CD4-positive, alpha-beta T cell treated with Interleukin-17A for 1 hour (primary cell): ENCODE results near the gene LRTM2.
"Not testable (repeated sequence)": the region's sequence is repeated elsewhere in the genome, so short reads cannot be mapped to it uniquely, and the experiment has no call there.

Source experiments
- DNase-seq: peaks from one replicate; pipeline ENCODE4 v3.0.0-alpha.2; 2020

The LRTM2 gene

DNA sequence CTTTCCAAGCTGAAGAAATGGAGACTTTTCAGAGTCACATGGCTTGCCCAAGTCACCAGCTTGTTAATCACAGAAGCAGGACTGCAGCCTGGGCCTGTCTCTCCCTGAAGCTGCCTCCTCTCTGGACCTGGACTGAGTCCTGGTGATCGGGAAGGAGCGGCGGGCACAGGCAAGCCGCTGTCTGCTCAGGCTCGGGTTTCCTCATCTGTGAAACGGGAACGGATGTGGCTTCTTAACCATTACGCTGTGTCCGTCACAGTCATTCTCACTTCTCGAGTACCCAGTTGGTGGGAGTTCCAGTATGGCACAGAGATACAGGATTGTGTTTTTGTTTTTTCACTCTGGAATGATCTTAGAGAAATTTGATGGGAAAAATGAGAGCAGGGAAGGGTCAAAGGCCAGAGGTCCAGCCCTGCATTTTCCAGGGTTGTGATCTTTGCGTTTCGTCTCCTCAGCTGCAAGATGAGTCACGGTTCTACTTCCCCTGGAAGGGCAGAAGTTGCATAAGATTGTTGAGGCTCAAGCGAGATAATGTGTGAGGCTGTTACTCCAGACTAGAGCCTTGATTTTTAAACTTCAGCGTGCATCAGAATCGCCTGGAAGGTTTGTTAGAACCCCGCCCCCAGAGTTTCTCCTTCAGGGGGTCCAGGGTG is 7.6 kb upstream of the LRTM2 start:
- DNase-seq = peak; percentile 15

- DNase-seq = no peak
These were observed 6.1 kb upstream of the LRTM2 start for GRCh38 chr12:1814266-1814665.

DNA sequence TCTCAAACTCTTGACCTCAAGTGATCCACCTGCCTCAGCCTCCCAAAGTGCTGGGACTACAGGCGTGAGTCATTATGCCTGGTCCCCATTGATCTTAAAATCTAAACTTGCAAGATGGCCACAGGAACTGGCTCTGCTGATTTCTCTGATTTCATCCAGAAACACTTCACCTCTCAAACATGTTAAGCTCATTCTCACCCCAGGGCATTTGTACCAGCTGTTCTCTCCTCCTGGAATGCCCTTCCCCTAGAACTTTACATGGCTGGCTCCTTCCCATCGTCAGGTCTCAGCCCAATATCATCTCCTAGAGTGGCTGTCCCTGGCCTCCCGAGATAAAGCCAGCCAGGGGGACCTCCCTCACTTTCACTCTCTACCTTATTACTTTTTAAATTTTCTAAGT is 5.3 kb upstream of the LRTM2 start:
- no peak for DNase-seq

GRCh38 chr12:1815814-1816729 is 4.3 kb upstream of the LRTM2 start:
- no peak for DNase-seq

GRCh38 chr12:1816730-1817348 is 3.5 kb upstream of the LRTM2 start:
- no peak for DNase-seq

GRCh38 chr12:1817928-1818327 is 2.4 kb upstream of the LRTM2 start:
- not testable (repeated sequence) for DNase-seq

DNA sequence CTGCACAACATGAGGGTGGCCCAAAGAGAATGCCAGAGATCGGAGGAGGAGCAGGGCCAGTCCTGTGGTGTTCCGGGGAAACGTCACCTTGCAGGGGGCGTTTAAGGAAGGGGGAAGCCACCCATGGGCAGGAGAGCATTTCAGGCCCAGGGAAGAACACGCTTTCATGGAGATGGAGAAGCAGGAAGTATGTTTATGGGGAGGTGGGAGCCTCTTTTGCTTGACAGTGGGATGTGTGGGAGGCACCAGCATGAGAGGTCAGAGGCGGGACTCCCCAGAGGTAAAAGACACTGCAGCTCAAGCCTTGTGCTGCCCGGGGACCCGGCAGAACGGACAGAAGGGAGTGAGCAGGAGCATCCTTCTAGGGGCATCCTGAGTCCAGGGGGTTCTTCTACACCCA is 1.3 kb upstream of the LRTM2 start:
- no peak for DNase-seq

DNA sequence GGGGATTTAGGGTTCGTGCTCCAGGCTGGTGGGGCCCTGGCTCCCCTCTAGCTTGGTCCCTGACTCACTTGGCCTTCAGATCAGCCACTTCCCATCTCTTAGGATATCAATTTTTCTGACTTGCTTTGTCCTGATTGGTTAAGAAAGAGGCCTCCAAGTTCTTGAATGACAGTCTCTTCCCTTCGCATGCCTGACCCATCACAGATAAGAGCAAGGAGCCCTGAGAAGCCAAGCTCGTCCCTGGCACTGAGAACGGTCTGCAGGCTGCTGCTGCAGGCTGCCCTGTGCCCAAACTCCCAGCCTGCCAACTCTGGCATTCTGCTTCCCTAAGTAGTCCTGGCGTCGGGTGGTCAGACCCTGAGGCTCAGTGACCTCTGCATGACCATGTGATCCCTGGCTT is 794 bp upstream of the LRTM2 start:
- DNase-seq = no peak

DNA sequence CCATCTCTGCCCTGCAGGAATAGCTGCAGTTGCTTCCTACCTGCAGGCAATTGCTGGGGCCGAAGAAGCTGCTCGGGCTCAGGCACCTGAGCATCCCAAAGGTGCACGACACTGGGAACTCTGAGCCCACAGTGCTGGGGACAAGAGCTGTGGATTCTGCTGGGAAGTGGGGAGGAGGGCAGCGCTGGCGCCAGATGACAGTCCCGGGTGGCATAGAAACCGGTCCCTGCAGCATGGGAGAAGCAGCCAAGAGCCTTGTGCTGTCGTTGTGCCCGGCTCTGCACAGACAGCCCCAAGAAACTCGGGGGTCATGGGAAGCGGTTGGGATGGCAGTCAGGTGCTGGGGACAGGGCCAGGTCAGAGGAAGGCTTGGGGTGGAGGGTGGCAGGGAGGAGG is 529 bp downstream of the LRTM2 start:
- no peak for DNase-seq

GRCh38 chr12:1821805-1822204 is 1.4 kb downstream of the LRTM2 start:
- no peak for DNase-seq

GRCh38 chr12:1822699-1823098 is 2.3 kb downstream of the LRTM2 start:
- DNase-seq = no peak

GRCh38 chr12:1823237-1823636 is 2.9 kb downstream of the LRTM2 start:
- no peak for DNase-seq

- DNase-seq = no peak
These were observed 5.2 kb downstream of the LRTM2 start for GRCh38 chr12:1825382-1826102.

- no peak for DNase-seq
These were observed 6.0 kb downstream of the LRTM2 start for GRCh38 chr12:1826401-1826800.

GRCh38 chr12:1826867-1827705 is 6.7 kb downstream of the LRTM2 start:
- no peak for DNase-seq

GRCh38 chr12:1827826-1828805 is 7.8 kb downstream of the LRTM2 start:
- no peak for DNase-seq

DNA sequence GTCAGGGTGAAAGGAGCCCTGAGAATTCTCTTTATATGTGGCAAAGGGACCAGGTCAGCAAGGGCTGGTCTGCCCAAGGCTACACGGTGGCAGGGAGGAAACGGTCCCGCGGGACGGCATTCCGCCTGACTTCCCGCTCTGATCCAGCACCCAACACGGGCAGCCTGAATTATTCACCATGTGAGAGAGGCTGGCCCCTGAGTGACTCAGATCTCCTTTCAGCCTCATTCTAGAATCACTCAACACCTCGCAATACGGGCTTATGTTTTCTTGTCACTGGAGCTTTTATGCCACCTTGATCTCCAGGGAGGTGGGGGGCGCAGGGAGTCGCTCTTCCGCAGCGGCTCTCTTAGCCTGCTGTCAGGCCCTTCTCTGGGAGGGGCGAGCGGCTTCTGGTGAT is 8.5 kb downstream of the LRTM2 start:
- no peak for DNase-seq

DNA sequence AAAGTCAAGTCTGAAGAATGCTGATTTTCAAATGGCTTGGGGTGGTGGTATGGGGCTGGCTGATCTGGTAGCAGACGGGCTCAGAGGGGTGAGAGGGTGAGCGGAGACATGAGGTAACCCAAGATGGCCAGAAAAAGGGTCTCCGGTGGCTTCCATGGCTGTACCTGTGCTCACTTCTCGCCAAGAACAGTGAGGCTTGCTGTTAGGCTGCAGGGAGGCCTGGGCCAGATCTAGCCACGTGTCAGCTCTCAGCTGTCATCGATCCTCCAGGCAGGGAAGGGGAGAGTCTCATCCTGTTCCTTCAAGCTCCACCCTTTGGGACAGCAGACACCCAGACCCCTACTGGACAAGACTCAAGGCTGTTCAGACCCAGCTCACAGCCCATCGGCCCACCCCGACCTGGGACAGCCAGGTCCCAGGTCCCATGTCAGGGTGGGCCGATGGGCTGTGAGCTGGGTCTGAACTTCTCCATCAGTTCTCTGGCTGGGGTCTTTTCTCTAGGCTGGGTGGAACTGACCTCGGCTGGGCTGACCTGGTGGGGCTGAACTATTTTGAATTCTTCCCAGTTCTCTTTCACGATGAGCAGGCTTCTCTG is 9.0 kb downstream of the LRTM2 start:
- DNase-seq = no peak

DNA sequence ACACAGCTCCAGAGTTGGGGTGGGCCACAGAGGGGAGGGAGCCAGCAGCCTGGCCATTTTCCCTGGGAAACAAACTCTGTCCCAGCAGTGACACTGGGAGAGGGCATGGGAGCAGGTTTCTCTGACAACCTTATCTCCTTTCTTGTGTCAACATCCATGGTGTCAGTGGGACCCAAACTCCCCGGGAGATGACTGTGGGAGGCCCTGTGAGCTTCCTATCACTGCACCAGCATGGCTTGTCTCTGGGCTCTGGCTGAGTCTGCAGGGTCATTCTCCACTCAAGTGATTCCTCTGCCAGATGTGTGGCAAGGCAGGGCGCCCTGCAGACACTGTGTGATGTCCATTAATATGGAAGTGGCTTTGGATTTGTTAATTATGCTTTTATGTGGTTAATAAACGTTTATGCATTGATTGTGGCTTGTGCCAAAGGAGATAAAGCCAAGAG is 10.1 kb downstream of the LRTM2 start:
- DNase-seq = no peak
